PC-3 (cell line): Measurements from ENCODE around the gene KDM2B. TPM values are rescaled to one million over a fixed set of nuclear protein-coding genes. Genes with fewer than 3 reads are reported as not detected.

ENCODE experiments used
- ATAC-seq: fragments of 200-7000 bp; cut with Tn5 transposase; 2 replicates; pipeline ENCODE4 v1.9.1; 2020; ENCODE audit warnings: mild to moderate bottlenecking, moderate library complexity
- BruUV-seq: library from RNA; stranded (reverse); fragments of 400-500 nt; replicated peaks from 2 replicates; lab custom pipeline; 2021; lab: Mats Ljungman, UMichigan
- CTCF ChIA-PET: fragments of 300-600 bp; sonication (Branson Sonifier 250); formaldehyde crosslinking; loops from one replicate; lab custom pipeline; 2022; ENCODE audit warnings: antibody characterized with exemption; lab: Charles Lee
- POLR2A ChIA-PET: fragments of 300-600 bp; sonication (Branson Sonifier 250); formaldehyde crosslinking; loops from one replicate; lab custom pipeline; 2022; ENCODE audit warnings: antibody characterized with exemption; ENCODE audit not compliant: unreplicated experiment; lab: Charles Lee
- DNase-seq: peaks from one replicate; pipeline ENCODE4 v3.0.0-alpha.2; 2015
- H2AFZ ChIP-seq: fragments of 300-600 bp; sonication (generic); 2 replicates; pipeline ENCODE4 v1.6.0; 2016; ENCODE audit warnings: antibody characterized with exemption, low read length
- H3F3A ChIP-seq: fragments of 300-600 bp; sonication (generic); one replicate; pipeline ENCODE4 v1.6.0; 2017; ENCODE audit warnings: antibody characterized with exemption, low read length, control low read depth, mild to moderate bottlenecking; ENCODE audit not compliant: unreplicated experiment
- H3K27ac ChIP-seq: fragments of 300-600 bp; sonication (generic); 2 replicates; pipeline ENCODE4 v1.5.1; 2016; ENCODE audit warnings: mild to moderate bottlenecking, low read length
- H3K27me3 ChIP-seq: fragments of 300-600 bp; sonication (generic); 2 replicates; pipeline ENCODE4 v1.6.1; 2016; ENCODE audit warnings: low read length, mixed read lengths
- H3K36me3 ChIP-seq: fragments of 300-600 bp; sonication (generic); 2 replicates; pipeline ENCODE4 v1.6.1; 2016; ENCODE audit warnings: low read depth, mixed run types, low read length, mixed read lengths
- H3K4me1 ChIP-seq: fragments of 300-600 bp; sonication (generic); 2 replicates; pipeline ENCODE4 v1.5.1; 2016; ENCODE audit warnings: low read length; ENCODE audit not compliant: insufficient read depth
- H3K4me2 ChIP-seq: fragments of 300-600 bp; sonication (generic); 2 replicates; pipeline ENCODE4 v1.6.0; 2016; ENCODE audit warnings: low read length
- H3K4me3 ChIP-seq: fragments of 300-600 bp; sonication (generic); 2 replicates; pipeline ENCODE4 v1.5.1; 2016; ENCODE audit warnings: mild to moderate bottlenecking, low read length, mixed read lengths
- H3K79me2 ChIP-seq: fragments of 300-600 bp; sonication (generic); 2 replicates; pipeline ENCODE4 v1.6.1; 2017; ENCODE audit warnings: low read length, mixed read lengths
- H3K9ac ChIP-seq: fragments of 300-600 bp; sonication (generic); 2 replicates; pipeline ENCODE4 v1.6.0; 2016; ENCODE audit warnings: mild to moderate bottlenecking, low read length
- H3K9me2 ChIP-seq: fragments of 300-600 bp; sonication (generic); replicated peaks from 2 replicates; pipeline ENCODE4 v1.6.1; 2016; ENCODE audit warnings: mixed run types, low read length, mixed read lengths
- H3K9me3 ChIP-seq: fragments of 300-600 bp; sonication (generic); 2 replicates; pipeline ENCODE4 v1.6.1; 2016; ENCODE audit warnings: low read length, mixed read lengths
- H4K20me1 ChIP-seq: fragments of 300-600 bp; sonication (generic); 2 replicates; pipeline ENCODE4 v1.6.1; 2016; ENCODE audit warnings: low read length, mixed read lengths
- CTCF ChIP-seq: fragments of 300-600 bp; sonication (generic); conservative IDR thresholded peaks from 2 replicates; pipeline ENCODE4 v1.5.1; 2017; ENCODE audit warnings: antibody characterized with exemption, low read depth, mild to moderate bottlenecking, low read length
- EZH2 ChIP-seq: fragments of 300-600 bp; sonication (generic); IDR thresholded peaks from one replicate; pipeline ENCODE4 v1.6.1; 2017; ENCODE audit warnings: antibody characterized with exemption, mild to moderate bottlenecking, low read length; ENCODE audit not compliant: unreplicated experiment
- EZH2phosphoT487 ChIP-seq: fragments of 300-600 bp; sonication (generic); IDR thresholded peaks from 2 replicates; pipeline ENCODE4 v1.6.1; 2018; ENCODE audit warnings: mild to moderate bottlenecking, antibody characterized with exemption, low read length, borderline replicate concordance
- intact Hi-C: fragments of 100-400 bp; cut with micrococcal nuclease; formaldehyde crosslinking; loops from 2 replicates; pipeline ENCODE4 v1.9.0; 2023
- total RNA-seq: library from RNA; depleted of rRNA; stranded (reverse); fragments of >200 nt; gene quantifications from 2 replicates; pipeline ENCODE4 v1.2.3, GENCODE V29; 2014

KDM2B gene
- total RNA-seq, 1 experiment from 2014 or later, result 52.5 TPM

GRCh38 chr12:121571920-121572319 lies 8.9 kb downstream of the KDM2B start:
- Histone ChIP-seq H3K79me2 (peaks cover 9% of the 10 kb centered on the region), H3F3A (peaks cover 3% of the 10 kb centered on the region), H2AFZ (no peak overlapping the region), H3K4me1 (peaks cover 8% of the 10 kb centered on the region), H3K27me3 (no peaks in the 10 kb centered on the region), H3K9me3 (no peaks in the 10 kb centered on the region), H3K4me3 (no peak overlapping the region), H4K20me1 (no peaks in the 10 kb centered on the region), H3K27ac (no peak overlapping the region), H3K9ac (no peak overlapping the region), H3K4me2 (no peak overlapping the region), H3K36me3 (peaks cover 14% of the 10 kb centered on the region), H3K9me2 (no peaks in the 10 kb centered on the region)
- intact Hi-C loops, result no loop called here
- ChIA-PET POLR2A (no interaction called here), CTCF (interaction anchor here (0.6 kb wide), 1 partner anchor 96 kb away, joined by 3 read pairs; no protein-coding TSS in a partner anchor)
- BruUV-seq, result no TSS peak
- DNase-seq, result no peak
- TF ChIP-seq EZH2 (no peak), CTCF (no peak), EZH2phosphoT487 (no peak)
- ATAC-seq, result no peak

GRCh38 chr12:121570467-121571283 lies 10.1 kb downstream of the KDM2B start:
- Histone ChIP-seq H3K4me2 (no peak overlapping the region), H3K9ac (no peak overlapping the region), H3K4me1 (no peaks in the 10 kb centered on the region), H3K27ac (no peak overlapping the region), H3K9me2 (no peaks in the 10 kb centered on the region), H3K27me3 (no peaks in the 10 kb centered on the region), H3F3A (no peaks in the 10 kb centered on the region), H4K20me1 (no peaks in the 10 kb centered on the region), H3K4me3 (no peak overlapping the region), H2AFZ (no peak overlapping the region), H3K79me2 (no peaks in the 10 kb centered on the region), H3K36me3 (peaks cover 13% of the 10 kb centered on the region), H3K9me3 (no peaks in the 10 kb centered on the region)
- ChIA-PET CTCF (no interaction called here), POLR2A (no interaction called here)
- DNase-seq (no peak), ATAC-seq (peak; percentile 50)
- TF ChIP-seq CTCF (no peak), EZH2phosphoT487 (no peak), EZH2 (no peak)
- intact Hi-C loops, result no loop called here
- BruUV-seq, result no TSS peak
